GM21717 (cell line): ENCODE data around the gene ATP5MK.
"Not testable (repeated sequence)": the region's sequence is repeated elsewhere in the genome, so short reads cannot be mapped to it uniquely, and the experiment has no call there.

Experiments used
- ATAC-seq: cut with Tn5 transposase; IDR thresholded peaks from one replicate; pipeline ENCODE4 v1.9.1; 2021; ENCODE audit warnings: mild to moderate bottlenecking, moderate library complexity; ENCODE audit not compliant: unreplicated experiment

The ATP5MK gene, protein sequence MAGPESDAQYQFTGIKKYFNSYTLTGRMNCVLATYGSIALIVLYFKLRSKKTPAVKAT

DNA sequence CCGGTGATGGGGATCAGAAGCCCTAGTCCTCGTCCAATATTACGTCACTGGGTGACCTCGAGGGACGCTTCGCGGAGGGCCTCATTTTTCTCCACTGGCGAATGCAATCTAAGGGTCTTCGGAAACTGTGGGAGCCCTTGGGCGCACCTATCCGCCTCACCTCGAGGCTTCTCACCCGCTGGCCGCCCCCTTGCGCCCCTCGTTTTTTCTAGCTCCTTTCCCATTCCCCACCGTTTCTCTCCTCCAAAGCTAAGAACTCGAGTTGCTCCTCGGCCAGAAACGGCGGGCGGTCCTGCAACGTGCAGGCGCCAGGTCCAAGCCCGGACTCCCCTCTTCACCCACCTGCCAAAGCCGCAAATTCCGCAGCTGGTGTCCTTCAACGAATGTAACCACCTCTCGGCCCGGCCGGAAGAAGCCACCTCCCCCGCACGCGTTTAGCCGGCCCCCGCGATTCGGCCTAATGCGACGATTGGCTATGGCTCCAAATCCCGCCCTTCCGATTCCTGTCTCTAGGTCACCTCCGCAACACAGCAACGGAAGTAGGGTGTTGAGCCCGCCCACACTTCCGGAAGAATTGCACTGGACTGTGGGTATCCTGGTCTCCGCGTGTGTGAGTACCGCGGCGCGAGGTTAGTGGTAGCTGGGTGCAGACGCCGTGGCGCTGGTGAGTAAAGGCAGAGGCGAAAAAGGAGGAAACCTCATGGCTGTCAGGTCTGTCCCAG, at the start of gene ATP5MK, which contains the start of gene PDCD11:
Gene ATP5MK, minus strand, starts transcription at position 409 of the 722 bp plus-strand sequence. CDS start 4,018 bp downstream, outside the sequence.
Gene PDCD11, plus strand, starts transcription at position 560 of the 722 bp plus-strand sequence. CDS start 1,801 bp downstream, outside the sequence.
- peak; percentile 99 for ATAC-seq

GRCh38 chr10:103445366-103445765, 49.1 kb upstream of the ATP5MK start:
- ATAC-seq: no peak

GRCh38 chr10:103444478-103444877, 48.2 kb upstream of the ATP5MK start:
- no peak for ATAC-seq

GRCh38 chr10:103443475-103444185, 47.4 kb upstream of the ATP5MK start:
- ATAC-seq: no peak

GRCh38 chr10:103442031-103442461, 45.8 kb upstream of the ATP5MK start:
- no peak for ATAC-seq

GRCh38 chr10:103441611-103442010, 45.3 kb upstream of the ATP5MK start:
- no peak for ATAC-seq

DNA sequence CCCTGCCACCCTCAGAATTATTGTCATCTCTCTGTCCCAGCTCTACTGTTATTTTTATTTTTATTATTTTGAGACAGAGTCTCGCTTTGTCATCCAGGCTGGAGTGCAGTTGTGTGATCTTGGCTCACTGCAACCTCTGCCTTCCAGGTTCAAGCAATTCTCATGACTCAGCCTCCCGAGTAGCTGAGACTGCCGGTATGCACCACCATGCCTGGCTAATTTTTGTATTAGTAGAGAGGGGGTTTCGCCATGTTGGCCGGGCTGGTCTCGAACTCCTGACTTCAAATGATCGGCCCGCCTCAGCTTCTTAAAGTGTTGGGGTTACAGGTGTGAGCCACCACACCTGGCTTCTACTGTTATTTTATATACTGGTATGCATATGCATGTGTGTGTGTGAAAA, 44.9 kb upstream of the ATP5MK start:
- no peak for ATAC-seq

GRCh38 chr10:103440416-103440815, 44.1 kb upstream of the ATP5MK start:
- no peak for ATAC-seq

DNA sequence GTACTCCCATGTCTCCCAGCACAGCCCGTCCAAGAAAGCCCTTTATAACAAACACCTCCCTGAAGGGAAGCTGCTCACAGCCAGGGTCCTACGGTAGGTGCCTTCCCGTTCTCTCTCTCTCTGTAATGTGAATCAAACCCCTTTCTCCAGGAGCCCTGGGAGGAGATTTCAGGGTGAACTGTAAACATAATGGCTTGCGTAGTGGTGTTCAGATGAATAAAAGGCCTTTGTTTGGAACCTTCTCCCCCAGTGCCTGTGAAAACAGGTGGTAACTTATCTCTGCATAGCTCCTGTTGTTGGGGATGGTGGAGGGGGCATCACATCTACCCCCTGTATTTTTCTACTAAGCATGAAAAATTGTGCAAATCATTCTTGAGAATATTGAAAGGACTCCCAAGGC, 43.5 kb upstream of the ATP5MK start:
- no peak for ATAC-seq

- no peak for ATAC-seq
Observed at GRCh38 chr10:103433858-103434257, 37.6 kb upstream of the ATP5MK start.

DNA sequence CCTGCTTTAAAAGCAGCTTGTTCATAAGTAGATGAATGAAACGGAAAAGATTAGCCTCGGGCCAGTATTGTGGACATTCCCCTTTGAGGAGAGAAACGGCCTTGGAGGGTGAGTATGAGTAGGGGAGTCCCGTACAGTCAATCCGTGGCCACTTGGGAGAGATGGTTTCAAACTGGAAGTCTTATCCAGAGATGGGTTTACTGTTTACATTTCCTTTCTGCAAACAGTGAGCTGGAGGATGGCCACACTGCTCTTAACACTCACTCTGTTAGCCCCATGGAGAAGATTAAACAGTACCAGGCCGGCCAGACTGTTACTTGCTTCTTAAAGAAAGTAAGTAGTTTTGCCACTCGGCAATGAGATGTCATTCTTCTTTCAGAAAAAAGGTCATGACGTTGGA, 35.6 kb upstream of the ATP5MK start:
- no peak for ATAC-seq

DNA sequence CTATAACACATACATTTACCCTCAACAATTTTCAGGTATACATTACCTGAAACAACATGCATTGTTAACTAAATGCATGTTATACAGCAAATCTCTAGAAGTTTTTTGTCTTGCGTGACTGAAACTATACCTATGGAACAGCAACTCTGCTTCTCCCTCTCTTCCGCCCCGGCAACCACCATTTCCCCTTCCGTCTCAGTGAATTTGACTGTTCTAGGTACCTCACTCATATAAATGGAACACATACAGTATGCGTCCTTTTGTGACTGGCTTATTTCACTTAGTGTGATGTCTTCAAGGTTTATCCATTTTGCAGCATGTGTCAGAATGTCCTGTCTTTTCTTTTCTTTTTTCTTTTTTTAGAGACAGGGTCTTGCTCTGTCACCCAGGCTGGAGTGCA, 33.4 kb upstream of the ATP5MK start:
- no peak for ATAC-seq

- ATAC-seq: no peak
Observed at GRCh38 chr10:103428989-103429643, 32.8 kb upstream of the ATP5MK start.

- ATAC-seq: no peak
Observed at GRCh38 chr10:103427866-103428265, 31.6 kb upstream of the ATP5MK start.

DNA sequence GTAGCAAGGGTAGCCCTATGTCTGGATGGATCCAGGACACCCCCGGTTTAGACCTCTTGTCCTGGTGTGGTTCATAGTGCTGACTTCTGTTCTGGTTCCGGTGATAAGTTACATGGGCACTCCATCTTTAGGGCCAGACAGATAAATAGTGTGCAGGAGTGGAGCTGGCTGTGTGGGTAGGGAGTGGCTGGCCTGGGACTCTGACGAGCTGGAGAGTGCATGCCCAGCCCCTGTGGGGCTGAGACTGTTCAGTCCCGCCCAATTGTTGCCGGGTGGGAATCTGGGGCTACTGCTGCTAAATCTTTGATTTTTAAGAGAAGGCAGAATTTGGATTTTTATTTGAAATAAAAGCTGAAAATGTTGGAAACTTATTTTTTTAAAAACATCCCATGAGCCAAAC, 27.5 kb upstream of the ATP5MK start:
- ATAC-seq: no peak

DNA sequence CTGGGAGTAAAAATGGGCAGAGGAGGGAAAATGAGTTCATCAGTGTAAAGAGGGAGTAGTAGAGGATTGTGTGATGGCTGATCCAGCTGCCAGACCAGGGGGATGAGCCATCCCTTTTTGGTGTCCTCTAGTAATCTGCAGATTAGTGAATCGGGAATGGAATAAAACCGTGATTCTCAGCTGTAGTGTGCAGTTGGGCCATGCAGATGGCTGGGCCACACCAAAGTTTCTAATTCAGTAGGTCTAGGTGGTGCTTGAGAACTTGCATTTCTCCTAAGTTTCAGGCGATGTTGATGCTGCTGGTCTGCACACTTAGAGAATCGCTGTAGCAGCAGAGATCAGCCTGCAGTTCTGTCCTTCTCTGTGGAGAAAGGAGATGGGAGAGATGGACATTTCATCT, 22.8 kb upstream of the ATP5MK start:
- no peak for ATAC-seq

- ATAC-seq: no peak
Observed at GRCh38 chr10:103417601-103418000, 21.3 kb upstream of the ATP5MK start.

- ATAC-seq: not testable (repeated sequence)
Observed at GRCh38 chr10:103417148-103417469, 20.8 kb upstream of the ATP5MK start.

GRCh38 chr10:103416436-103417147, 20.3 kb upstream of the ATP5MK start:
- no peak for ATAC-seq

DNA sequence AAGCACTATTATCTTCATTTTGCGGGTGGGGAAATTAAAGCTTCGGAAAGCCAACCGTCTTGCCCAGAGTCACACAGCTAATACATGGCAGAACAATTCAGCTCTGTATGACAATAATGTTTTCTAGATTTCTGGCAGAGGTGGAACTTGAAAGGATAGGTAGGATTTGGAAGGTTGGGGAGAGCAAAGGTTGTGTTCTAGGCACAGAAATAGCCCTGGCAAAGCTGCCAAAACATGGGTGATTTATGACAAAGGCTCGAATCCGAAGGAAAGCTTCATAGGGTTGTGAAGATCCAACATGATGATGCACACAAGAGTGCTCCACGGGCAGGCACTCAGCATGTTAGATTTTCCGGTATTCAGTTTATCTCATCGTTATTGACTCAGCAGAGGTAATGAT, 19.3 kb upstream of the ATP5MK start:
- ATAC-seq: no peak

DNA sequence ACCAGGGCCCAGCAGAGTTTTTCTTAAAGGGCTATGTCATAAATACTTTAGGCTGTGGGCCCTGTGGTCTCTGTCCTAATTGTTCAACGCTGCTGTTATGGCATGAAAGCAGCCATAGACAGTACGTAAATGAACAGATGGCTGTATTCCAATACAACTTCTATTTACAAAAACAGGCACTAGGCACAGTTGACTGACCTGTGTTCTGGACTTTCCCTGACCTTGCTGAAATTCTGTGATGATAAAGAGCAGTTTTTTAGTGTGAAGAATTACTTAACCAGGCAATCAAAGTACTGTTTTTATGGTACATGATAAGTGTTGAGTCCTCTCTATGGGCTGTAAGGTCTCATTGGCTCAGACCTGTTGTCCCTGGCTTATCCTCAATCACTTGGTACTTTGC, 17.3 kb upstream of the ATP5MK start:
- no peak for ATAC-seq
